ENCODE measurements around the gene COPE. TPM values are rescaled to one million over a fixed set of nuclear protein-coding genes. Genes with fewer than 3 reads are reported as not detected.

COPE gene
- total RNA-seq, 1 donor from 2014 or later = 128 TPM

DNA sequence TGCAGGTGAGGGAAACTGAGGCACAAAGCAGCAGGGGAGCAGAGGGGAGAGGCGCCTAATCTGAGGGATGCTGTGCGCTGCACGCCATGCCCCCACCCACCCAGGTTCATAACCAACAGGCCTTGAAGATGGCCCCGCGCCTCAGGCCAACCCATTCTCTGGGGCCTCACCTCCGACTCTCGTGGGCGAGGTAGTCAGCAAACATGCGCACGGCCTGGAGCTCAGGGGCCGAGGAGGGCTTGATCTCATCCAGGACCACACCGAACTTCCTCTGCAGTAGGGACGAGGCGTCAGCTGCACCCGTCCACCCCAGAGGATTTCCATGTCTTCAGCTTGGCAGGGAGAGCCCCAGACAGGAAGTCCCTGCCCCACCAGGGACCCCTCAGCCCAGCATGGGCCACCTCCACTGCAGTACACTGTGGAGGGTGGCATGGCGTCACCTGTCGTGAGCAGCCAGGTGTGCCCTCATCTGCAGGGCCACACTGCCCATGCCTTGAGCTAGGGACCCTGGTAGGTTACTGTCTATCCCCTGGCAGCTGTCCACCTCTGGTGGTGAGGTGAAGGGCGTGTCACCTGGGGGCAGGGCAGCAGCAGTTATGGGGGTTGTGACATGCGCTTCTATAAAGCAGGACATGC lies 8.3 kb downstream of the COPE start:
- H3K27ac ChIP-seq (replicated peaks) = no peak overlapping the region
- no peak for DNase-seq
- TF ChIP-seq, protein P1, sequence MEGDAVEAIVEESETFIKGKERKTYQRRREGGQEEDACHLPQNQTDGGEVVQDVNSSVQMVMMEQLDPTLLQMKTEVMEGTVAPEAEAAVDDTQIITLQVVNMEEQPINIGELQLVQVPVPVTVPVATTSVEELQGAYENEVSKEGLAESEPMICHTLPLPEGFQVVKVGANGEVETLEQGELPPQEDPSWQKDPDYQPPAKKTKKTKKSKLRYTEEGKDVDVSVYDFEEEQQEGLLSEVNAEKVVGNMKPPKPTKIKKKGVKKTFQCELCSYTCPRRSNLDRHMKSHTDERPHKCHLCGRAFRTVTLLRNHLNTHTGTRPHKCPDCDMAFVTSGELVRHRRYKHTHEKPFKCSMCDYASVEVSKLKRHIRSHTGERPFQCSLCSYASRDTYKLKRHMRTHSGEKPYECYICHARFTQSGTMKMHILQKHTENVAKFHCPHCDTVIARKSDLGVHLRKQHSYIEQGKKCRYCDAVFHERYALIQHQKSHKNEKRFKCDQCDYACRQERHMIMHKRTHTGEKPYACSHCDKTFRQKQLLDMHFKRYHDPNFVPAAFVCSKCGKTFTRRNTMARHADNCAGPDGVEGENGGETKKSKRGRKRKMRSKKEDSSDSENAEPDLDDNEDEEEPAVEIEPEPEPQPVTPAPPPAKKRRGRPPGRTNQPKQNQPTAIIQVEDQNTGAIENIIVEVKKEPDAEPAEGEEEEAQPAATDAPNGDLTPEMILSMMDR (IDR thresholded peaks at IDR 0.05; ENCODE audit: borderline replicate concordance) = no peak
- no peaks in the 10 kb centered on the region for H3K27me3 ChIP-seq (ENCODE audit: low read depth)
- intact Hi-C loops (cut with micrococcal nuclease) = no loop called here
- peaks cover 59% of the 10 kb centered on the region for H3K36me3 ChIP-seq
- no peak overlapping the region for H3K4me3 ChIP-seq
- no peaks in the 10 kb centered on the region for H3K9me3 ChIP-seq (replicated peaks)
- H3K4me1 ChIP-seq = peaks cover 10% of the 10 kb centered on the region

DNA sequence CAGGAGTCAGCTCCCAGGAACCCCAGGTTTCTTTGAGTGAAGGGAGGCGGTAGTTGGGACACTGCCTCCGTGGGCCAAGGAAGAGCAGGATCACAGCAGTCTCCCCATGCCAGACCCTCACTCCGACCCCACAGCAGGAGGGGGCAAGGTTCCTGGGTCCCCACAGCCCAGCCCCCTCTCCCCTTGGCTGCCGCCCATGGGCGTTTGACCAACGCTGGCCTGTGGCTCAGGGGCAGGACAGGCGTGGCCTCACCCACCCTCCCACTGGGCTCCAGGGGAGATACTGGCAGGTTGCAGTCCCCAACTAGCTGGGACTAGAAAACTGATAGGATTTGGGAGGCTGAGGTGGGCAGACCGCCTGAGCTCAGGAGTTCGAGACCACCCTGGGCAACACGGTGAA lies 9.2 kb downstream of the COPE start:
- TF ChIP-seq, protein P1 (IDR thresholded peaks at IDR 0.05; ENCODE audit: borderline replicate concordance) = no peak
- Histone ChIP-seq H3K9me3 (replicated peaks) (no peaks in the 10 kb centered on the region), H3K36me3 (peaks cover 62% of the 10 kb centered on the region), H3K27me3 (ENCODE audit: low read depth) (no peaks in the 10 kb centered on the region), H3K4me3 (no peak overlapping the region), H3K27ac (replicated peaks) (no peak overlapping the region), H3K4me1 (peaks cover 5% of the 10 kb centered on the region)
- intact Hi-C loops (cut with micrococcal nuclease) = no loop called here
- DNase-seq = no peak

DNA sequence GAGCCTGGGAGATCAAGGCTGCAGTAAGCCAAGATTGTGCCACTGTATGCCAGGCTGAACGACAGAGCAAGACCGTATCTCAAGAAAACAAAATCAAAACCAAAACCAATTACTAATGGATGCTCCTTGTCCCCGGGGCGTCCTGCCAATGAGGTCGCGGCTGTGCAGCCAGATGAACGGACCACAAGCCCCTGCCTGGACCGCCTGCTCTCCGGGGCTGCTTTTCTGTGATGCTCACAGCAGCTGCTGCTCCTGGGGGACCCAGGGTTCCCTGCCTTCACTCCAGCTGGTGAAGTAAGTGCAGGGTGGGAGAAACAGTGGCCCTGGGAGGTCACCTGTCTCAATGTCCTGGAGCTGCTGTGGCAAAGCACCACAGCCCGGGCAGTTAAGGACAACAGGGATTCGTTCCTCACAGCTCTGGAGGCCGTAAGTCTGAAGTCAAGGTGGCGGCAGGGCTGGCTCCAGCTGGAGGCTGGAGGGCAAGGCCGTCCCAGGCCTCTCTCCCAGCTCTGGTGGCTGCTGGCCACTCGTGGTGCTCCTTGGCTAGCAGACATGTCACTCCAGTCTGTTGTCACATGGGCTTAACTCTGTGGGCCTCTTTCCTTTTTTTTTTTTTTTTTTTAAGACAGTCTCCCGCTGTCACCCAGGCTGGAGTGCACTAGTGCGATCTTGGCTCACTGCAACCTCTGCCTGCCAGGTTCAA lies 10.1 kb downstream of the COPE start:
- DNase-seq = no peak
- TF ChIP-seq, protein P1 (IDR thresholded peaks at IDR 0.05; ENCODE audit: borderline replicate concordance) = no peak
- no peak overlapping the region for H3K4me3 ChIP-seq
- peaks cover 63% of the 10 kb centered on the region for H3K36me3 ChIP-seq
- H3K27me3 ChIP-seq (ENCODE audit: low read depth) = no peaks in the 10 kb centered on the region
- H3K4me1 ChIP-seq = peaks cover 5% of the 10 kb centered on the region
- H3K9me3 ChIP-seq (replicated peaks) = no peaks in the 10 kb centered on the region
- intact Hi-C loops (cut with micrococcal nuclease) = no loop called here
- H3K27ac ChIP-seq (replicated peaks) = no peak overlapping the region

DNA sequence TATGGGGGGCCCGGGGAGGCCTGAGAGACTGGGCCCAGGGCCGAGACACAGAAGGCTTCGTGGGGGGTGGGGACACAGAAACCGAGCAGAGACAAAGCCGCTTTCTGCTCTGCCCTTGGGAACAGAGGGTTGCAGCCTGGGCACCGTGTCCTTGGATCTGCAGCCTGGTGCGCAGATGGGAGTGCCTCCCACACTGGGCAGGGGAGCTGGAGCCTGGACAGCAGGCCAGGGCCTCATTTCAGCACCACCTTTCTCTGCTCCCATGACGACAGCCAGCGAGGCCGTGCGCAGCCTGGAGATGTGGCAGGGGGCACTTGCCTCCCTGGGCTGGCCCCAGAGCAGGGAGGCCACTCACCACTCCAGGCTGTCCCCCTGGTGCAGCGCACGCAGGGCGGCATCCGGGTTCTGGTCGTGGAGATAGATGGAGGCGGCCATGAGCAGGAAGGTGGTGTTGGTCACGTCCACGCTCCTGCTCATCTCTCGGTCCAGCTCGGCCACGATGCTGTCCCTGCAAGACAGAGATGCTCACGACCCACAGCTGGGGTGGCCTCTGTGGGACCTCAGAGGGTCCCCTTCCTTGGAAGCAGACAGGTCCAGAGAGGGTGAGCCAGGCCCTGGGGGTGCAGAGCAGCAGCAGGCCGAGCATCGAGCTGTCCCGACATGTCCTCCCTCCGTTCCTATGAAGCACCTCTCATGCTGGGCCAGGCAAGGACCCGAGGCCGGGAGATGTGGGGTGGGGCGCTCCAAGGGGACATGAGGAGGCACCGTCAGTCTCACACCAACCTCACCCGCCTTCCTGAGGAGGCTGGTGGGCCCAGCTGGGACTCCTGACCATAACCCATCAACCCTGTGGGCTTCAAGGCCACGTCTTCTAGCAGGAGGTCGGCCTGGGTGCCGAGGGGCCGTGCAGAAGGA lies 12.3 kb downstream of the COPE start:
- intact Hi-C loops (cut with micrococcal nuclease) = no loop called here
- no peaks in the 10 kb centered on the region for H3K9me3 ChIP-seq (replicated peaks)
- H3K36me3 ChIP-seq = peaks cover 53% of the 10 kb centered on the region
- no peak overlapping the region for H3K4me3 ChIP-seq
- no peaks in the 10 kb centered on the region for H3K27me3 ChIP-seq (ENCODE audit: low read depth)
- TF ChIP-seq, protein P1 (IDR thresholded peaks at IDR 0.05; ENCODE audit: borderline replicate concordance) = no peak
- H3K27ac ChIP-seq (replicated peaks) = no peak overlapping the region
- DNase-seq = no peak
- H3K4me1 ChIP-seq = no peaks in the 10 kb centered on the region

DNA sequence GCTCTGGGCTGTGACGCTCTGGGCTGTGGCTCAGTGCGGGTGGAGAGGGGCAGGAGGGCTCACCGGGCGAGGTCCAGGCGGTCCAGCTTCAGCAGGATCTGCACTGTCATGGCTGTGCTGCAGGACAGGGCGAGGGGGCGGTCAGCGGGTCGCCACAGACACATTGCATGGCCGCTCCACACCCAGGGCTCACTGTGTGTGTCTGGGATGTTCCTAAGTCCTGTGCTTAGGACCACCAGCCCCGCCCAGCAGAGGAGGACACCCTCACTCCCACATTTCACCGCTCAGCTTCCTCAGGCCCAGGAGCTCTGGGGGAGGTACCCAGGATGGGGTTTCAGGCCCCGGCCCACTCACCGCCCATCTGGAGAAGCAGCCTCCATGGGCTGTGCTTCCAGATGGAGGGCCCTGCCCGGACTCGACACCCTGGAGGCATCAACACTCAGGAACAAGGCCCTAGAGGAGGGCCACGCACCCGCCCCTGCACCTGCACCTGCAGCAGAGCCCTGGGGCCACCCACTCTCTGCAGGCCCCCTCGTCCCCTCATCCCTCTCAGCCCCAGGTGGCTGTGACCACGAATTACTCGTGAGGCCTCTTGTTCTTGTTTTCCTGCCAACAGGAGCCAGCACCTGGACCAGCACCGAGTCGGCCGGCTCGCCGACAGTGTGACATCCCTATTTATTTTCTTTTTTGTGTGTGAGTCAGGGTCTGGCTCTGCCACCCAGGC lies 13.5 kb downstream of the COPE start:
- Histone ChIP-seq H3K4me1 (no peaks in the 10 kb centered on the region), H3K36me3 (peaks cover 59% of the 10 kb centered on the region)

More for the DNA sequence above, 13.5 kb downstream of the COPE start:
- H3K4me3 ChIP-seq = no peak overlapping the region
- no peaks in the 10 kb centered on the region for H3K27me3 ChIP-seq (ENCODE audit: low read depth)
- intact Hi-C loops (cut with micrococcal nuclease) = no loop called here
- TF ChIP-seq, protein P1 (IDR thresholded peaks at IDR 0.05; ENCODE audit: borderline replicate concordance) = no peak
- H3K9me3 ChIP-seq (replicated peaks) = no peaks in the 10 kb centered on the region
- H3K27ac ChIP-seq (replicated peaks) = no peak overlapping the region
- no peak for DNase-seq
